SKM-1 treated with dmso at 0.1 percent for 144 hours (cell line): ENCODE measurements around the gene MYL5.
"Not testable (repeated sequence)": the region's sequence is repeated elsewhere in the genome, so short reads cannot be mapped to it uniquely, and the experiment has no call there.

Experiments
- DNase-seq: peaks from one replicate; lab custom pipeline; 2025; ENCODE audit not compliant: unreplicated experiment; lab: John Stamatoyannopoulos, UW

The MYL5 gene

DNA sequence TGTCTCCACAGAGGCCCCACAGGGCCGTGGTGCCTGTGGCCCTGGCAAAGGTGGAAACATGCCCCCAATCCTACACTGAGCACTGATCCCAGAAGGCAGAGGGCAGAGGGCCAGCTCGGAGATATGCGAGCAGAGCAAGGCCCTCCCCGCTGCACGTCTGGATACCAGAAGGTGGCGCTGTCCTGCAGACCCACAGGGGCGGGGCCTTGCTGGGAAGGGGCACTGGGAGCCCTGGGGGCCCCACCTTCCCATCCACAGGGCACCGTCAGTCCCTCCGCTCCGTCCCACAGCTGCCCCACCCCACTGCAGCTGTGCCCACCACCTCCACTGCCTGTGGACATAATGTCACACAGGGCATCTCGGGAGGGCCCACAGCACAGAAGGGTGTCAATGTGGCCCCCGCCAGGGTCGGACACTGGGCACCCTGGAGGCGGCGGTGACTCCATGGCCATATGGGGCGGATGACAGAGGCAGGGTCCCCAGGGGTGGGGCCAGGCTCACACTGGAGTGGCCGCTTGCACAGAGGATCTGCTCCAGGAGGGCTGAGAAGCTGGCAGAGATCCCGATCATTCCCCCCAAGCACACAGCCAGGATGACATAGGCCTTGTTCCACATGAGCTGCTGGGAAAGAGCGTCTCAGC, 9.8 kb downstream of the MYL5 start:
- peak; percentile 72 for DNase-seq

DNA sequence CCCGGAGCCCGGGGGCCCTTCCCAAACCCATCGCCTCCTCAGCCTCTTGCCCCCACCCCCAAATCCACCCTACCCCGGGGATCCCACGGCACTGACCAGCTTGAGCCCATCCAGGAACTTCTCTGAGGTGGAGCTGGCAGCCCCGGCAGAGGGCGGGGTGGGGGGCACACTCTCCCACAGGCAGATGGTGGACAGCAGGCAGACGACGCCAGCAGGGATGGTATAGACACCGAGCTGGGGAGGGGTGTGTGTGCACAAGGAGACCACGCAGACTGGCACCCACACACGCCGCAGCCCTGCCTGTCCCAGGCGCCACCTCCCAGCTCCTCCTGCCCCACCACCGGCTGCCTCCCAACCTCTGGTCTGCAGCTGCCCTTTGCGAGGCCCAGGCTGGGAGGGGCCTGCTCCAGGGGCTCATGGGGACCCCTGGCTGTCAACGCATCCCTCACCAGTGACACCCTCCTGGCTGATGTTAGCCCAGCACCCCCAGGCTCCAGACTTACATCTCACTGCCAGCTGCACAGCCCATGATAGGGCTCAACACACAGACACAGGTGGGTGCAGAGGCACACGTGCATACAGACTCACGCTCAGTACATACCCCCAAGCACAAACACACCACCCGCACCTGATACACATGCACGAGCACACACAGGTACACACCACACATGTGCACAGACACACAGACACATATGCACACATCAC, 10.4 kb downstream of the MYL5 start:
- no peak for DNase-seq

DNA sequence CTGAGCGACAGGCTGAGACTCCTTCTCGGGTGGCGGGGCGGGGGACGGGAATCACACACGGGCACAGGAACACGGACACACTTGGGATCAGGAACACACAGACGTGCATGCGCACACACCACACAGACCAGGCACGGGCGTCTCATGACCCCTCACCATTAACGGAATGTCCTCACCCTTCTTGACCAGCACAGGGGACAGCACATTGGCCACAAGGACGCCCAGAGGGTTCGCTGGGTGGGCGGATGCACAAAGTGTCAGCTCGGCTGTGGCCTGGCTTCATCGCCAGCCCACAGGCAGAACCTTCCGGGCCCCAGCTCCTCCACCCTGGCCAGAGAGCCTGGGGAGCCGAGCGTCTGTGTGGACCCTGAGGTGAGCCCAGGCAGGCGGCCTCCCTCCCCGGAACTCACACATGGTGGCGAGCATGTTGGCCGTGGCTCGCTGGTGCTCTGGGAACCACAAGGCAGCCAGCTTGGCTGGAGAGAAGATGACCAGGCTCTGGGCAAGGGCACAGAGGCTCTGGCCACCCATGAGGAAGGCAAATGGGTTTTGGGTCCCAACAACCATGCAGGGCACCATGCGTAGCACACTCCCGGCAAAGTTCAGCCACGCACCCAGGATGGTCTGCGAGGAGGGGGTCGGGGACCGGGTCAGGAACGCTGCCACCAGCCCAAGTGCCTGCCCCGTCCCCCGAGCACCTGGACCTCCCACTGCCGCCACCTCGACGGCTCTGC, 11.5 kb downstream of the MYL5 start:
- DNase-seq: no peak

DNA sequence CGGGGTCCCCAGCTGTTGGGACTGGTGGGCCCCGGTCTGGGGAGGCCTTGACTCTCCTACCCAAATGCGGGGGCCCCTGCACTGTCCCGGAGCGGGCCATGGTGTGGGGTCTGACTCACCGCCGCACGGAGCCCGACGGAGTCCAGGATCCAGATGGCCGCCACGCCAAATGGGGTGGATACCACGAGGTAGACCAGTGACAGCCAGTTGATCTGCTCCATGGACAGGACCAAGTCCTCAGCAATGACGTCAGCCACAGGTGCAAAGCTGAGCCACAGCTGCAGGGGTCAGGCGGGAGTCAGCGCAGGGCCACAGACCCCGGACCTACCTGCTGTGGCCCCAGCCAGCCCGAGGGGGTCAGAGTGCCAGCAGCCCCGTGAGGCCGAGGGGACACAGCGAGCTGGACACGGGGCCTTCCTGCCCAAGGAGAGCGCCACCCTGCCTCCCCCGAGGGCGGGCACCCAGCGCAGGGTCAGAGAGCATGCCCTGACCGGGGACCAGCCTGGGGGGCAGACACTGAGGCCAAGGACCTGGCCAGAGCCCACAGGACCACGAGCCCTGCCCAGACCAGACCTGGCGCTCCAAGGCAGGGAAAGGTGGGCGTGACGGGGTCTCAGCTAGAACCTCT, 12.2 kb downstream of the MYL5 start:
- DNase-seq: no peak

DNA sequence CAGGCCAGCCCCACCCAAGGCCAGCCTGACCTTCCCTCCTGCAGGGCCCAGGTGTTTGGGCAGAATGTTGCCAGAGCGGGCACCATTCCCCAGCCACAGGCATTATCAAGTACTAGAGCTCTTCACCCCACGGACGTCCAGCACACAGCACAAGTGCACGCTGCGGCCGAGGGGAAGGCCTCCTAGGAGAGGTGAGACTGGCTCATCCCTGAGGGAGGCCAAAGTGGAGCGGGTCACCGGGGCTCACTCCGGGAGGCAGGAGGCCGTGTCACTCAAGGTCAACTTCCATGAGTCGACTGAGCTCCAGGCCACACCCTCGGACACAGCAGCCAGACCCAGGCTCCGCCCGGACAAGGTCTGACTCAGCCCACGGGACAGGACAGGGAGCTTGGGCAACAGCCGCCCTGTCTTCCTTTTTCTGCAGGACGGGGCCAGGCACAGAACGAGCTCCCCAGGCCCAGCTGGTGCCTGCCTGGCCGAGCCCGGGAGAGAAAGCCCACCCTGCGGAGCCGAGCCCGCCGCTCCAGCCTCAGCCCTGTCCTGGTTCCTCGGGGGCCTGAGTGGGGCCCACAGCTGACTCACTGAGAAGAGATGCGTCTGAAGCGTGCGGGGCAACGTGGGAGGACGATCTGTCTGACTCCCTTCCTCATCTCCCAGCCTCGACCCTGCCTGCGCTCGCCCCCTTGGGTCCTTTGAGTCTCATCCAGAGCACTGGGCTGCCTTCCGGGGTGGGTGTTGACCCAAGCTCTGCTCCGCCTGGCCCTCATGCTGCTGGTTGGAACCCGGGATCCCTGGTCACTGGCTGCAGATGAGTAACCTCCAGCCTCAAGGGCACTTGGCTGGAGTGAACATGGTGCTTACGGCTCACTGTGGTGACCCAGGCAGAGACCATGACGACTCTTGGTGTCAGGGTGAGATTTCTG, 13.0 kb downstream of the MYL5 start:
- DNase-seq: peak; percentile 93

DNA sequence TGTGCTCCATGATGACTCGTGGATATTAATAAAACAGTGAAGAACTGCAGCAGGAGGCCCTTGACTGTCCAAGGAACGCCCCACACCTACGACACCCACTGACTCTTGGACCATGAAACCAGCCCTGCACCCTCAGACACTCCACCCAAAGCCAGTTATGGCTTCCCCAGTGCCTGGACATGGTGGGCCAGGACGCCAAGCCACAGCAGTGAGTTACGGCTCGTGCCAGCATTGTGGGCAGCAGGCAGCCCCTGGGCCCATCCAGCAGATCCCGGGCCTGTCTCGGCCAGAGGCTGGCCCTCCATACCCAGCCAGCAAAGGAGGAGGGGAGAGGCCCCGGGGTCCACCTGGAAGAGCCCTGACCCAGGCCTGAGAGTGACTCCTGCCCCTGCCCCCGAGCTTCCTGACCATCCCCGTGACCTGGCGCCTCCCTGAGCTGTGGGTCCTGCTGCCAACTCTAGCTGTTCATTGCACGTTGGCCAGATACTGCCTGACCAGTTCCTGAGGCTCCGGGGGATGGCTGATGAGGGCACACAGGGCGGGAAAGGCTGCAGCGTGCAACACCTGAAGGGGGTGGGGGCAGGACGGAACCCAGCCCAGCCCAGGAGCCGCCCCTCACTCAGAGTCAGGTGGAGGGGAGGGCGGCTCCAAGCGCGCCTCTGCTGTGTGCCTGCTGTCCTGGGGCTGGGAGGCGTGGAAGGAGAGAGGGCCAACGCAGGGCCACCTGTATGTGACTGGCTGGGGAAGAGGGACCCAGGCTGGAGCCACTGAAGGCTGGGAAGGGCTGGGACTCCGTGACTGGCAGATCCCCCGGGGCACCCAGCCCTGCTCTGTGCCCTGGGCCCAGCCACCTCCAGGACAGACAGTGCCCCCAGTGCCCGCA, 13.9 kb downstream of the MYL5 start:
- no peak for DNase-seq

DNA sequence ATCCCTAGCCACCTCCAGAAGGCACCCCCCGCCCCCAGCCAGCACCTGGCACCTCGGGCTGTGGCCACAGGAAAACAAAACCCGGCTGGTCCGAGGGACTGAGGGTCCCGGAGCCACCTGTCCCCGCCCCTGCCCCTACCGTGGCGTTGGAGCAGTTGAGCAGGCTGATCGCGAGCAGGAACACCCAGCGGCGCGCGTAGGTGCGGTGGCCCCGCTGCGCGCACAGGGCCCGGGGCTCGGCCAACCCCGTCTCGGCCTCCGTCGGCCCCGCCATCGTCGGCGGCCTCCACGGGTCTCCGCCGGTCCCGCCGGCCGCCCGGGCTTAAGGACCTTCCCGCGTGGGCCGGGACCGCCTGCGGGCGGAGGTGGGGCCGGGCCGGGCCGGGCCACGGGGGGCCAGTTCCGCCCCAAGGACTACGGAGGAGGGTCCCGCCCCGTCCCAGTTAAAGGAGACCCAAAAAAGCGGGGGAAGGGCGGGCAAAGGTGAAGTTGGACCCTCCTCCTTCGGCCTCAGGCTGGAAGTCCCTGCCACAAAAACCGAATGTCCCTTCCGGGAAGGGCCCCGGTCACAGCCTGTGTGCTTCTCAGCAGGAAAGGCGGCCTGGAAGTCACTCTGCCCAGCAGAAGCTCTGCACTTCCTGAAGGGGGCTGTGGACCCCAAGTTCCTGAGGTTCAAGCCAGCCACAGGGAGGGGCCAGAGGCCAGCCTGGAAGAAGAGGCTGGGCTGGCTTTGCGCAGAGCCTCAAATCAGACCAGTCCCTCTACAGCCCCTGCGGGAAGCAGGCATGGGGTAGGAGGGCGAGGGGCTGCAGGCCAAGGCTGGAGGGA, 14.7 kb downstream of the MYL5 start, which contains the start of gene SLC49A3:
SLC49A3 (minus strand) TSS at position 298 of the 828 bp plus-strand sequence; CDS start at position 274, 24 bp downstream.
- no peak for DNase-seq

DNA sequence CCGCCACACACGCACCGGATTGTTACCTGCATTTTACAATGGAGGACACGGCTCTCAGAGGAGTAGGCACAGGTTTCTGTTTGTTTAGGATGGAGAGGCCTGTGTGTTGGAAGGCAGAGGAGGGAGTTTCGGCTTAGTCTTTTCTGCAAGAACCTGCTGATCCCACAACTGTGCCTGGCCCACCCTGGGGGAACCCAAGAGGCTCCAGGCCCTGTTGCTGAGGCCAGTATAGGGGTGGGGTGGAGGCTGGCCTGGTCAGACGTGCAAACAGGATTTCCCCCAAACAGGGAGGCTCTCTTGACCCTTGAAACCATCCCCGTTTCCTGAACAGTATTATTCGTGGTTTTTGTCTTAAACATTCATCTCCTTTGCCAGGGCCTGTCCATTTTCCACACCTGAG, 15.4 kb downstream of the MYL5 start:
- DNase-seq: no peak

DNA sequence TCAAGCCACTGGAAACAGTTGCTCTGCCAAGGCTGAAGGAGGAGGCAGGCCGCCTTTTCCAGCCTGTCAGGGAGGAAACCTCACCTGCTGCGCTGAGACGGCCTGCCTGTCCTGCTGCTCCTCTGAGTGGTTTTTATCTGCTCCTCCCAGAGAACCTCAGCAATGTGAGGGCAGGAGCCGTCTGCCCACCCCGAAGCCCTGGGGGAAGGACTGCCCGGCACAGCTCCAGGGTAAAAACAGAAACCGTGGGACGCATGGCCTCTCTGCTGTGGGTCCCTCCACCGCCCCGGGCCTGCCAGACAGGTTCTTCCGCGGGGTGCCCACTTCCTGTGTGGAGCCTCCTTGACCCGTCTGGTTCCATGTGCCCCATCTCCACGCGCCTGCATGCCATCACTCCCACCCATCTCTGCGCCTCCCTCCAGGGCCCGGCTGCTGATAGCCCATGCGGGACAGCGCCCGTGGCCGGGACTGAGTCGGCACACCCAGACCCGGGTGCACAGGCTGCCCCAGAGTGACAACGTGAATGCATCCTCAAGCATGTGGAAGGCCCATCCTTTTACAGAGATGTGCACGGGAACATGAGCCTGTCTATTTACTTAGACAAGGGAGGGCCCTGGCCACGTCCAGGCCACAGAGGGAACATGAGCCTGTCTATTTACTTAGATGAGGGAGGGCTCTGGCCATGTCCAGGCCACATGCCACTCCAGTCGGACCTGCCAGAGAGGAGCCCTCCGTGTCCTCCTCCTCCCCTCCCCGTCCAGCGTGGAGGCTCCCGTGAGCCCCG, 18.6 kb downstream of the MYL5 start:
- DNase-seq: no peak

DNA sequence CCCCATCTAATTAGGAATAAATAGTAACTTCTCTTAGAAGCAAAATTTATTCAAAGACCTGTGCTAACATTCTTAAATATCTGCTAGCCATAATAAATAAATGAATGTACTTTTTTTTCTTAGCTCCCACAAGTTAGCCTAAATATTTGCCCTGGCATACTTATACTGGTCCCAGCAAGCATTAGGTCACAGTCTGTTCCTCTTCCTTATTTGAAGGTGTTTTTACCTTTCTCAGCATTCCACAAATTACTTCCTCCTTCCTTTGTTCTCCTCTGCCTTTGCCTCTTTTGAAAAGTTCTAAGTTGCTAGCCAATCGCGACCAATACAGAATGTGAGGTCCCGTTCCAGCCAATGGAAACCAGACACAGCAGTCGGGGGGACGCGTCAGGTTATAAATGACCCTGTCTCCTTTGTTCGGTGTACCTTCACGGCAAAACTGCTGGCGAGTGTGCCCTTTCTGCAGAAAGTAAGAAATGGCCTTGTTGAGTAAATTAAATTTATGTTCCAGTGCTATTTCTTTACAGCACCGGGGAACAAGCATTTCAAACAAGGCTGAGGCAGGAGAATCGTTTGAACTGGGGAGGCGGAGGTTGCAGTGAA, 20.1 kb downstream of the MYL5 start:
- DNase-seq: not testable (repeated sequence)

DNA sequence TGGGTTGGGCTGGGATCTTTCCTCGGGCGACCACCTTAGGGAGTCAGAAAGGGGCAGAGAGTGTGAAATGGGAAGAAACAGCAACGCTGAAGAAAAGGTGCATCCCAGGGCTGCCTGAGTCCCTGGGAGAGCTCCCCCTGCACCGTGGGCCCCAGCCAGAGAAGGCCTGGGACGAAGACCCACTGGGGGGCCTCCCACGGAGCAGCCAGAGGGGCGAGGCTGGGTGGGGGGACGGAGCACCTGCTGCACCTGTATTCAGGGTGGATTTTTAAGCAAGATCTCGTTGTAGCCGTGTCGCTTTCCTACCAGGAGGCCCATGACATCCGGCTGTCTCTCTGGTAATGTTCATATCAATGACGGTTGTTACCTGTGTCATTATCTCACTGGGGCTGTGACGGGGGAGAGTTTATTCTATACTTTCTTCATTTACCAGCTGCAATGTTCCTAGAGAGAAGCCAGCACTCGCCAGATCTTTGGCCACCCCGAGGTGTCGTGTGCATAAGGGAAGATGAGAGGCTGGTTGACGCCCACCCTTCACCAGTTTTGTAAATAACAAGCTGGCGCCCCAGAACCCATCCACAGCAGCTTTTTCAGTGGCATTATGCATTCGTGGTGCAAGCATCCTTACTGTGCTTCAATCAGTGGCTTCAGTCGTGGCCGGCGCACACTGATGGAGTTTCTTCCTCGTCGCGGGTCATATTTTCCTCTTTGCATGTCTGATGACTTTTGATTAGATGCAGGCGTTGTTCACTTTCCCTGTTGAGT, 25.7 kb downstream of the MYL5 start:
- DNase-seq: no peak

DNA sequence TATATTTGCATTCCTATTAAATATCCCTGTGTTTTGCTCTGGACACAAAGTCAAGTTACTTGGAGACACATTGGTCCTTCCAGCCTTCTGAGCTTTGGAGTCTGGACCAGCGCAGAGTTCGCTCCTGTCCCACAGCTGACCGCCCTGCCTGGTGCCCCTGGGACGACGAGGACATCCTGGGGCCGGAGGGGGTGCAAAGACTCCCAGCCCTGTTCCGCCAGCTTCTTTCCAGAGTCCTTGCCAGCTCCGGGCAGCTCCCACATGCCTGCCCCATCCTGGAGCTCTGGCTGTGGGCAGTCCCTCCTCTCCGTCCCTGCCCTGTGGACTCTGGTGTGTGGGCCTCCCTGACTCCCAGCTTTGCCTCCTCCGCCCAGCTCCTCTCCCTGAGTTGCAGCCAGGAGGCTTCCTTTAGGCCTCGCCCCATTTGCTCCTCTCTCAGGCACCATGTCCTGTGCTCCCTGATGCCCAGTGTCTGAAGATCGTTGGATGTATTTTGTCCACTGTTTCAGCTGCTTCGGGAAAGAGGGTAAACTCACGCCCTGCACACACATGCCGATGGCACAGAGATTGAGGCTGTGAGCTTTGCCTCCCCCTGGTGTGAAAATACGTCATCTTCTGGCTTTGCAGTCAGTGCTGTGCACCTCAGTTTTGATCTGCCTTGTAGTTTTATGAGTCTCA, 26.4 kb downstream of the MYL5 start:
- no peak for DNase-seq

DNA sequence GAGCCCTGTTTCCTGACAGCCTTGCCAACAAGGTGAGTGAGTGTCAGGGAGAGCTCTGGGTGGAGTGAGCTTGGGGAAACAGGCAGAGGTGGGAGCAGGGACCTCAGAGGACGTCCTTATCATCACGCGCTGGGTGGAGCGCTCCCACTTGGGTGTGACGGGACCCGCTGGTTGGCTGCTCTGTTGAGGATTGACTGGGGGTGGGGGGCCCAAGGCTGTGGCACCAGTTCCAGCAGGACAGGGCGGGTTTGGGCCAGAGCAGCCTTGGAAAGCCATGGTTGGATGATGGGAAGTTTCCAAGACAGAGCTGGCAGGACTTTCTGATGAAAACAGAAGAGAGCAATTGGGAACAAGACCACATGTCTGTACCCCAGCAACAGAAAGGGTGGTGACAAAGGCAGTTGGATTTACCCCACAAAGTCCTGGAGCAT, 28.3 kb downstream of the MYL5 start:
- DNase-seq: no peak

DNA sequence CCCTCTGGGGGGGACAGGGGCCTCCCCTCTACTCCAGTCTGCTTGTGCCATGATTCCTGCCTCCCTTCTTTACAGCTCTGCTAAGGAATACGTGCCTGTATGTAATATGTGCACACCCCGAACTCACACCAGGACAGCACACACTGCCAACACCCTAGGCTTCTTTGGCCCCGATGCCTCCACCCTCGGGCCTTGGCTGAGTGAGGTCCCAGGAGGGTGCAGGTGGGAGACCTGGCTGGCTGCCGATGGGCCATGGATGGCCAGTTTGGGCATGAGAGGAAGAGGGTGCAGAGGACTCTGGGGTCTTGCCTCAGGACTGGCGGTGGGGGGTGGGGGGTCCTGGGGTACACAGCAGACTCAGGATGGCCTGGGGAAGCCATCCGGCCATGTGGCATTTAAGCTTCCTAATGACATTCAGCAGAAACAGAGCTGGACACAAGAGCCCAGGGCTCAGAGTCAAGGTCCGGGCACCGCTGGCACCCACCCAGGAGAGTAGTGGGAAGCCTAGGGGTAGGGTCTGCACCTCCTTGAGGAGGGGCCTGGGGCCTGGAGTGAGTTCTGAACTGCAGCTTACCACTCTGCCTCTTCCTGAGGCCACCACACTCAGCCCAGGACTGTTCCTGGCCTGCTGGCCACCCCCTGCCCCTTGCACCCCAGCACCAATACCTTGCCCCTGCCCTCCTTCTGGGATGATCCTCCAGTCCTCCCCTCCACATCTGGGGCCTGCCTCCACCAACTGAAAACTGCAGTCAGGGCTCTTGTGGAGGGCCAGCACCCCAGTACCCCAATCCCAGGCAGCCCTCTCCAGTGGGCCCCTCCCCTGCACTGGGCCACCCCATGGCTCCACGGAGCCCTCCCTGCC, 29.2 kb downstream of the MYL5 start:
- DNase-seq: no peak

DNA sequence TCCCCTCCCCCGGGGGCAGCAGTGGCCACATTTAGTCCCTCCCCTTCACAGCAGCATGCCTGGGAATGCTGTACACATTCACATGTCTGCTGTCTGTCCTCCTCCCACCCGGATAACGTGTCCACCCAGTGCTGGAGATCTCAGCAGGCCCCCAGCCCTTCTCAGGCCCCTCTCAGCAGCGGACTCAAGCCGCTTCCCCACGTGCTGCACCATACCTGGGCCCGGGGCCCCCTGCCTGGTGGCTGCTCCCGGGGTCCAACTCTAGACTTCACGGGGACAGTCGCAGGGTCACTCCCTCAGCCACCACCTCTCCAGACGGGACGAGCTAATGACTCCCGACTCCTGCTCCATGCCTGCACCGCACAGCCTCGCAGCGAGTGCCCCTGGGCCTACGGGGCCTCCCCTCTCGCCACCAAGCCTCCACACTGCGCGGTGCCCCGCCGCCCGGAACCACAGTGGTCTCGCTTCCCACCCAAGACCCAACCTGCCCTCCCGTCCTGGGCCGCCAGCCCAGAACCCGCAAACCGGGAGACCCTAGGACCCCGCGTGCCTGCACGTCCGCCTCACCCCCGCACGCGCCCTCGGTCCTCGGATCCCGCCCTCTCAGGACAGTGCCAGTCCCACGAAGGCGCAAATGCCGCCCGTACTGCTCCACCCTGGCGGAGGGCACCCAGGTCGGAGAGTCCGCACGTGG, 30.0 kb downstream of the MYL5 start:
- no peak for DNase-seq
